ENCODE measurements around the gene HOXB6. TPM values are rescaled to one million over a fixed set of nuclear protein-coding genes. Genes with fewer than 3 reads are reported as not detected.

HOXB6 gene
- polyA plus RNA-seq, 3 donors: not detected

DNA sequence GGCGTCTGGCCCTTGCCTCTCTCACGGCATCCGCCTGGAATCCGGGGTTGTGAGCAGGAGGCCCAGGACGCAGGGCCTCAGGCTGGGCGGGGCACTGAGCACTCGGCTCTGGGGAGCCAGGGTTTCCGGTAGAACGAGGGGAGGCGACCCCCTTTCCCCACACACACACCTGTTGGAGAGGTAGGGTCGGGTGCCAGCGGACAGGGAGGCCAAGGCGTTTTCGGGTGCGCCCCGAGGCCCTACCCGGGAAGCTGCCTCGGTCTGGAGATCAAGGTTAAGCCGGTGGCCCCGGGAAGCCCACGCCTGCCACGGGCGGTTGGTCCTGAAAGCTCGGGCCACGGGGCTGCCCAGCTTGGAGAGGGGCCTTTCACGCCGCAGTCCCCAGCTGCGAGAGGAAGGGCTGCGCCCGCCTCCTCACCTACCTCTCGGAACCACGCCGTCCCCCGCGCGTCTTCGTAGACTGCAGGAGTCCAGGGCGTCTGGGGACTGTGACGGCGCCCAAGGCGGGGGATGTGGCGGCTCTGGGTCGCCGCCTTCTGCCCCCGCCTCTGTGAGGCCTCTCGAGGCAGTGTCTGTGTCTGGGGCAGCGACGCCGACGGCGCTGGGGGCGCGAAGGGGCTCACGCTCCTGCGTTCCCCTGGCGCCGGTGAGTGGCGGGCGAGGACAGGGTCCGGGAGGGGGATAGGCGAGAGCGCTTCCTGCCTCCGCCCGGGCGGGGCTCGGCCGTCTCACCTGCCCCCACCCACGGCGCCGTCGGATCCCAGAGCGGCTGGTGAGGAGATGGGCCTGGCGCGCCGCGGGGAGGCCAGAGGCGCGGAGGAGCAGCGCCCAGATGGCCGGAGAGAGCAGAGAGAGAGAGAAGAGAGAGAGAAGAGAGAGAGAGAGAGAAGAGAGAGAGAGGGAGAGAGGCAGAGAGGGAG is 41.7 kb upstream of the HOXB6 start:
- Histone ChIP-seq H3K4me2 (replicated peaks; ENCODE audit: extremely low read depth, low read length, poor library complexity, severe bottlenecking) (peak overlapping the region; percentile 85), H3K9me3 (replicated peaks in 1 of 2; ENCODE audit: control insufficient read depth in 1 of 2, insufficient read depth in 1 of 2, low read length in 2 of 2) (peaks cover 0 to 20% of the 10 kb centered on the region in 2 donors), H3K4me1 (ENCODE audit: control insufficient read depth in 1 of 2, insufficient read depth in 2 of 2, low read length in 2 of 2) (peaks cover 7 to 18% of the 10 kb centered on the region in 2 donors), H3K79me2 (ENCODE audit: insufficient read depth, low read length) (no peaks in the 10 kb centered on the region), H4K20me1 (ENCODE audit: insufficient read depth, low read length) (no peaks in the 10 kb centered on the region), H2AFZ (ENCODE audit: insufficient read depth, low read depth, low read length, poor library complexity, severe bottlenecking) (peak overlapping the region; percentile 70), H3K27me3 (ENCODE audit: control insufficient read depth in 2 of 2, insufficient read depth in 2 of 2, low read length in 2 of 2) (peaks cover 67 to 84% of the 10 kb centered on the region in 2 donors), H3K9ac (ENCODE audit: insufficient read depth, low read length, poor library complexity, severe bottlenecking) (no peak overlapping the region), H3K36me3 (replicated peaks in 1 of 2; ENCODE audit: control insufficient read depth in 1 of 2, insufficient read depth in 2 of 2, low read length in 2 of 2) (no peaks in the 10 kb centered on the region), H3K4me3 (replicated peaks in 1 of 3; ENCODE audit: low read depth in 2 of 3, low read length in 3 of 3) (peak overlapping the region in 1 of 3 experiments; percentile 72), H3K27ac (ENCODE audit: low read depth in 1 of 2, low read length in 2 of 2) (no peak overlapping the region)
- H3K4me1 Mint-ChIP-seq: peaks cover 17% of the 10 kb centered on the region
- no peak for TF ChIP-seq CTCF (IDR thresholded peaks at IDR 0.05)
- H3K36me3 Mint-ChIP-seq: peaks cover 0 to 4% of the 10 kb centered on the region in 2 donors
- intact Hi-C loops (cut with micrococcal nuclease): no loop called here
- H3K27me3 Mint-ChIP-seq (ENCODE audit: low read depth in 3 of 3): peaks cover 79 to 96% (median 92%) of the 10 kb centered on the region in 3 donors
- WGBS (ENCODE audit: insufficient coverage): 9% methylated on average over 71 of the region's 80 CpGs
- no peak overlapping the region for H3K27ac Mint-ChIP-seq
- H3K4me3 Mint-ChIP-seq: peak overlapping the region; percentile 75 to 93
- peaks cover 0 to 26% (median 3%) of the 10 kb centered on the region in 7 donors for H3K9me3 Mint-ChIP-seq
- DNase-seq: no peak

DNA sequence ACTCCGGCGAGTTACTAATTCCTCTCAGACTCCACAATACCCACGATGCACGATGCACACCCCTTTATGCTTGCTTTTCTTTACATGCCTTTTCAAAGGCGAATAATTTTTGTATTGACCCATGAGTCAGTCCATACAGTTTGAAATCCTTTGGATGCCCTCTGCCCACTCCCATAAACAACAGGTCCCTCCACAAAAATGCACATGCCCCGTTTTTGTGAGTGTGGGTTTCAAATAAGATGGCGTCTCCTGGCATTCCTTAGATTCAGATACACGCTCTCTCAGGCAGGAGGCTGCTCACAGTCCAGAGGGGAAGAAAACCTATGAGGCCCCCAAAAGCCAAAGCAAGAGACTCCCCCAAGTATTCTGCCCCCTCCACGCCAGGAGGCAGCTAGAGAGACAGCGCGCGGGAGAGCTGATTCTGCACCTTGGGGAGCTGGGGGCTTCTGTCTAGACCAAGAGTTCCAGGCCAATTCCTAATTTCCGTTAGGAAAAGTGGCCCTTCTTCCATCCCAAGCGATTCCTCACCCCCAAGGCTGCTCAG is 40.9 kb upstream of the HOXB6 start:
- no peak for TF ChIP-seq CTCF (IDR thresholded peaks at IDR 0.05)
- peaks cover 74 to 91% of the 10 kb centered on the region in 2 donors for H3K27me3 ChIP-seq (ENCODE audit: control insufficient read depth in 2 of 2, insufficient read depth in 2 of 2, low read length in 2 of 2)
- H3K4me2 ChIP-seq (replicated peaks; ENCODE audit: extremely low read depth, low read length, poor library complexity, severe bottlenecking): no peak overlapping the region
- H3K79me2 ChIP-seq (ENCODE audit: insufficient read depth, low read length): no peaks in the 10 kb centered on the region
- peak overlapping the region in 1 of 2 donors; percentile 81 for H3K4me3 Mint-ChIP-seq
- H3K9ac ChIP-seq (ENCODE audit: insufficient read depth, low read length, poor library complexity, severe bottlenecking): no peak overlapping the region
- no peak for DNase-seq
- peaks cover 17% of the 10 kb centered on the region for H3K4me1 Mint-ChIP-seq
- H4K20me1 ChIP-seq (ENCODE audit: insufficient read depth, low read length): no peaks in the 10 kb centered on the region
- no peak overlapping the region for H3K27ac Mint-ChIP-seq
- intact Hi-C loops (cut with micrococcal nuclease): no loop called here
- no peak overlapping the region for H2AFZ ChIP-seq (ENCODE audit: insufficient read depth, low read depth, low read length, poor library complexity, severe bottlenecking)
- H3K9me3 Mint-ChIP-seq: peaks cover 0 to 26% (median 3%) of the 10 kb centered on the region in 7 donors
- no peak overlapping the region for H3K4me3 ChIP-seq (replicated peaks in 1 of 3; ENCODE audit: low read depth in 2 of 3, low read length in 3 of 3)
- H3K9me3 ChIP-seq (replicated peaks in 1 of 2; ENCODE audit: control insufficient read depth in 1 of 2, insufficient read depth in 1 of 2, low read length in 2 of 2): peaks cover 0 to 25% of the 10 kb centered on the region in 2 donors
- H3K4me1 ChIP-seq (ENCODE audit: control insufficient read depth in 1 of 2, insufficient read depth in 2 of 2, low read length in 2 of 2): peaks cover 7 to 18% of the 10 kb centered on the region in 2 donors
- H3K36me3 Mint-ChIP-seq: peaks cover 0 to 4% of the 10 kb centered on the region in 2 donors
- peaks cover 85 to 97% (median 95%) of the 10 kb centered on the region in 3 donors for H3K27me3 Mint-ChIP-seq (ENCODE audit: low read depth in 3 of 3)
- WGBS (ENCODE audit: insufficient coverage): 77% methylated on average over 10 of the region's 14 CpGs
- H3K36me3 ChIP-seq (replicated peaks in 1 of 2; ENCODE audit: control insufficient read depth in 1 of 2, insufficient read depth in 2 of 2, low read length in 2 of 2): no peaks in the 10 kb centered on the region
- H3K27ac ChIP-seq (ENCODE audit: low read depth in 1 of 2, low read length in 2 of 2): no peak overlapping the region

All from CD14-positive monocyte (primary cell).